K562 (cell line): Measurements from ENCODE around the gene DGLUCY. TPM values are rescaled to one million over a fixed set of nuclear protein-coding genes. Genes with fewer than 3 reads are reported as not detected.

ENCODE experiments used
- ATAC-seq: fragments of 200-7000 bp; cut with Tn5 transposase; 3 replicates; pipeline ENCODE4 v1.9.1; 2020; ENCODE audit warnings: moderate library complexity
- BruUV-seq: library from RNA; stranded (reverse); fragments of 400-500 nt; replicated peaks from 2 replicates; lab custom pipeline; 2021; lab: Mats Ljungman, UMichigan
- CTCF ChIA-PET: fragments of 300-600 bp; formaldehyde crosslinking; extraction: SDS; loops from one replicate; lab custom pipeline; 2021; ENCODE audit warnings: low intra/inter-chr PET ratio; lab: Yijun Ruan, JAX
- POLR2A ChIA-PET: fragments of 300-600, 350-650 bp; sonication (Branson Sonifier 250); formaldehyde crosslinking; extraction: SDS; loops from one replicate; lab custom pipeline; 2021; ENCODE audit warnings: antibody characterized with exemption, inconsistent platforms; lab: Yijun Ruan, JAX
- DNase-seq, 4 experiments: peaks; one replicate each; pipeline versions ENCODE4 v3.0.0 to v3.0.0-alpha.2; 2011 to 2018; ENCODE audit warnings: low spot score in 3 of 4, mixed read lengths in 3 of 4; ENCODE audit errors: extremely low read depth in 1 of 4
- FAIRE-seq: peaks from 2 replicates; lab custom pipeline; 2011; peaks lifted over from hg19 to GRCh38; lab: Jason Lieb, UNC
- H2AFZ ChIP-seq: 2 replicates; pipeline ENCODE4 v1.6.0; 2011; ENCODE audit warnings: low read depth, low read length, control low read depth, inconsistent platforms
- H3K27ac ChIP-seq: fragments of 200-600 bp; 3 replicates; pipeline ENCODE4 v1.8.0; 2011; ENCODE audit warnings: low read depth, mild to moderate bottlenecking, control low read depth, inconsistent platforms, low read length, moderate library complexity, mixed read lengths; ENCODE audit errors: extremely low read depth
- H3K27me3 ChIP-seq, 2 experiments: fragments of 300-600 bp in 1 of 2; 2 replicates in 1 of 2; 3 replicates in 1 of 2; pipeline versions ENCODE4 v1.6.0 to v1.8.0; 2011; ENCODE audit warnings: inconsistent platforms in 2 of 2, low read length in 2 of 2, mild to moderate bottlenecking in 1 of 2, mixed read lengths in 1 of 2, moderate library complexity in 1 of 2; ENCODE audit not compliant: control insufficient read depth in 2 of 2, insufficient read depth in 2 of 2
- H3K36me3 ChIP-seq: fragments of 300-600 bp; 3 replicates; pipeline ENCODE4 v1.8.0; 2011; ENCODE audit warnings: mild to moderate bottlenecking, low read length, inconsistent platforms; ENCODE audit not compliant: control insufficient read depth, insufficient read depth
- H3K4me1 ChIP-seq, 2 experiments: fragments of 200-600 bp in 1 of 2; replicated peaks in 1 of 2; 2 replicates in 1 of 2; 3 replicates in 1 of 2; pipeline versions ENCODE4 v1.5.1 to v1.8.0; 2011; ENCODE audit warnings: inconsistent platforms in 2 of 2, low read length in 2 of 2, mild to moderate bottlenecking in 1 of 2, mixed read lengths in 1 of 2, moderate library complexity in 1 of 2; ENCODE audit not compliant: control insufficient read depth in 2 of 2, insufficient read depth in 2 of 2
- H3K4me2 ChIP-seq: 2 replicates; pipeline ENCODE4 v1.6.1; 2011; ENCODE audit warnings: low read length, control low read depth, inconsistent platforms, mixed read lengths; ENCODE audit not compliant: insufficient read depth
- H3K4me3 ChIP-seq: fragments of 200-600 bp; sonication (generic), shearing (Covaris generic); 2 replicates; pipeline ENCODE4 v1.5.1; 2016; ENCODE audit warnings: control low read depth, inconsistent platforms
- H3K79me2 ChIP-seq: fragments of 200-600 bp; 3 replicates; pipeline ENCODE4 v1.8.0; 2011; ENCODE audit warnings: low read length, inconsistent platforms; ENCODE audit not compliant: control insufficient read depth, insufficient read depth
- H3K9ac ChIP-seq, 2 experiments: 2 replicates each; pipeline versions ENCODE4 v1.6.0 to v1.6.1; 2011; ENCODE audit warnings: low read depth in 2 of 2, low read length in 2 of 2, control low read depth in 1 of 2, inconsistent platforms in 1 of 2, mild to moderate bottlenecking in 1 of 2, mixed read lengths in 1 of 2; ENCODE audit not compliant: insufficient read depth in 1 of 2
- H3K9me1 ChIP-seq: one replicate; pipeline ENCODE4 v1.6.0; 2011; ENCODE audit warnings: inconsistent platforms, mild to moderate bottlenecking, low read length, moderate library complexity; ENCODE audit not compliant: control insufficient read depth, insufficient read depth
- H3K9me3 ChIP-seq: replicated peaks from 2 replicates; pipeline ENCODE4 v1.5.1; 2011; ENCODE audit warnings: low read depth, low read length, inconsistent platforms; ENCODE audit not compliant: control insufficient read depth, insufficient read depth
- H4K20me1 ChIP-seq: replicated peaks from 2 replicates; pipeline ENCODE4 v1.6.1; 2011; ENCODE audit warnings: low read length, inconsistent platforms, mixed read lengths; ENCODE audit not compliant: control insufficient read depth, insufficient read depth
- NONO ChIP-seq, 2 experiments: fragments of 200-400 bp in 1 of 2; fragments of 450-650 bp in 1 of 2; formaldehyde crosslinking in 1 of 2; IDR thresholded peaks; 2 replicates each; pipeline ENCODE4 v1.6.1; 2017; ENCODE audit warnings: low read depth in 2 of 2, mild to moderate bottlenecking in 2 of 2, moderate library complexity in 2 of 2, low read length in 1 of 2
- NUFIP1 ChIP-seq: fragments of 450-650 bp; IDR thresholded peaks from 2 replicates; pipeline ENCODE4 v1.6.1; 2018; ENCODE audit not compliant: partially characterized antibody
- ZNF124 ChIP-seq: sonication (generic); formaldehyde crosslinking; IDR thresholded peaks from 2 replicates; pipeline ENCODE4 v1.8.1; 2022; ENCODE audit warnings: missing genetic modification reagents
- ZNF253 ChIP-seq: fragments of 250-450 bp; sonication (Bioruptor Pico); conservative IDR thresholded peaks from 2 replicates; pipeline ENCODE4 v1.6.1; 2021; ENCODE audit warnings: mild to moderate bottlenecking
- WGBS: fragments of 100-300 bp; shearing (Covaris generic); methylation state at CpG from one replicate; pipeline ENCODE4 v1.1.6; 2016; ENCODE audit warnings: low coverage, mixed read lengths; ENCODE audit not compliant: insufficient coverage; ENCODE audit errors: missing lambda C conversion rate; 5-methylcytosine and 5-hydroxymethylcytosine counted together
- in situ Hi-C: fragments of 300-500 bp; cut with MboI; formaldehyde crosslinking; loops from 4 replicates; pipeline ENCODE4 v1.15.0; 2018; ENCODE audit warnings: inconsistent platforms, mixed read lengths
- intact Hi-C: fragments of 100-400 bp; cut with micrococcal nuclease; formaldehyde crosslinking; loops from 2 replicates; pipeline ENCODE4 v1.14.2; 2022
- polyA plus RNA-seq, 8 experiments: library from polyadenylated mRNA; depleted of rRNA in 4 of 8; stranded (reverse) in 5 of 8; unstranded in 3 of 8; fragments of >200 nt; fragmentation: Nextera tagmentation in 2 of 8; fragmentation: Illumina TruSeq in 1 of 8; extraction: Ambion mirVana in 2 of 8; extraction: Trizol in 1 of 8; gene quantifications; 2 replicates each; pipeline versions ENCODE4 v1.2.1 to v1.2.3, GENCODE V29; 2011 to 2014; ENCODE audit warnings: inconsistent platforms in 1 of 8, missing spikeins in 1 of 8
- total RNA-seq, 7 experiments: library from RNA; depleted of rRNA in 6 of 7; stranded (reverse); fragments of >200 nt in 6 of 7; fragmentation: Illumina TruSeq in 2 of 7; extraction: Trizol in 2 of 7; gene quantifications; 2 replicates each; pipeline versions ENCODE4 v1.2.1 to v1.2.3, GENCODE V29; 2011 to 2021; ENCODE audit warnings: low replicate concordance in 1 of 7
- TF ChIP-seq, protein P1 (sequence below): IDR thresholded peaks from 2 replicates; pipeline ENCODE4 v1.6.1; 2012; ENCODE audit warnings: low read depth, low read length, improper control_type of control experiment, borderline replicate concordance

DGLUCY gene
- total and polyA plus RNA-seq, 9 of the 15 experiments (the other 6 are each of a cell fraction or from before 2014, with no cell fraction given): 9.9 to 28.4 (median 21.0) TPM

DNA sequence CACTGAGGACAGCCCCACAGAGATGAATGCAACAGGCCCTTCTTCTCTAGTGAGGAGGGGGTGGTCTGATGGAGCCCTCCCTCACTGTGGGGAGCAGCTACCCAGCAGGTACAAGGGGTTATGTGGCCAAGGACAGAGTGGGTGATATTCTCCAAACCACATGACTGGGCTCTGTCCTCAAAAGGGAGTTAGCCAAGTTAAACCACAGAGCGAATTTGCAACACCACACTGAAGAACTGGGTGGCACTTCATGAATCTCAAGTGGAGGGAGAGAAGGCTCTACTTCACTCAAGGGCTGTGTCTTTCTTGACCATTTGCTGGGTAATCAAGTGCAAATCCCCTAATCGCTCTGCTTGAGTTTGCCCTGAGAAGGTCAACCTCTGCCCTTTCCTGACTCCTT is 118.2 kb downstream of the DGLUCY start:
- H3K27ac ChIP-seq: no peak overlapping the region
- ChIA-PET CTCF (no interaction called here), POLR2A (no interaction called here)
- no peak overlapping the region for H2AFZ ChIP-seq
- H3K4me1 ChIP-seq: peaks cover 8 to 18% of the 10 kb centered on the region in 2 experiments
- no peaks in the 10 kb centered on the region for H3K27me3 ChIP-seq
- no peaks in the 10 kb centered on the region for H3K79me2 ChIP-seq
- no peak overlapping the region for H3K4me2 ChIP-seq
- H3K9me3 ChIP-seq: no peaks in the 10 kb centered on the region
- H3K4me3 ChIP-seq: no peak overlapping the region
- H4K20me1 ChIP-seq: no peaks in the 10 kb centered on the region
- no peaks in the 10 kb centered on the region for H3K9me1 ChIP-seq
- DNase-seq (no peak), ATAC-seq (no peak), FAIRE-seq (no peak)
- H3K36me3 ChIP-seq: no peaks in the 10 kb centered on the region
- no TSS peak for BruUV-seq
- WGBS: 63% methylated on average over 2 of the region's 2 CpGs
- intact Hi-C loops (no loop called here), in situ Hi-C loops (no loop called here)
- no peak for TF ChIP-seq NONO (IDR thresholded peaks at IDR 0.05; ENCODE audit: low read depth in 2 of 2, low read length in 1 of 2)
- no peak for TF ChIP-seq NUFIP1
- TF ChIP-seq ZNF253 (CRISPR knock-in tag): no peak
- TF ChIP-seq ZNF124: no peak
- H3K9ac ChIP-seq: no peak overlapping the region

DNA sequence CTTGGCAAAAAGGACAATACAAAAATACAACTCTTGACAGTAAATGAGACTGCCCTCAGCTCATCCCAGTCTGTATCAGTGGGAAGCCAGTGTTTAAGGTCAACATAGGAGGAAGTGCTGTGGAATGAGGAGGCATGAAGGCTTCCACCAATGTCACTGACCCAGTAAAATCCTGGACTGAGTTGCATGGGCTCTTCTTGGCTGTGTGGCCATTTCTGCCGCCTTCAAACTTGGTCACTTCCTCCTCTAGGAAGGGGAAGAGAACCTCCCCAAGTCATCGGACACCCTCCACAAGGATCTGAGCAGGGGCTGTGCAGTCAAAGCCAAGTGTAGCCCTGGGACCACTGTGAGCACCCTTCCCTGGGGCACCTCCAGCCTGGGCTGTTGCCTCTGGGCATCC is 118.7 kb downstream of the DGLUCY start:
- CTCF ChIA-PET: no interaction called here
- DNase-seq: no peak
- FAIRE-seq: no peak

More for the DNA sequence above, 118.7 kb downstream of the DGLUCY start:
- in situ Hi-C loops: no loop called here
- Histone ChIP-seq H3K27ac (no peak overlapping the region), H4K20me1 (no peaks in the 10 kb centered on the region), H3K36me3 (no peaks in the 10 kb centered on the region), H3K4me2 (no peak overlapping the region), H2AFZ (no peak overlapping the region), H3K27me3 (no peaks in the 10 kb centered on the region), H3K79me2 (no peaks in the 10 kb centered on the region), H3K9ac (no peak overlapping the region), H3K4me1 (peaks cover 8 to 12% of the 10 kb centered on the region in 2 experiments), H3K9me1 (no peaks in the 10 kb centered on the region), H3K9me3 (no peaks in the 10 kb centered on the region), H3K4me3 (no peak overlapping the region)
- intact Hi-C loops: no loop called here
- no peak for ATAC-seq
- POLR2A ChIA-PET: no interaction called here
- no TSS peak for BruUV-seq
- 36% methylated on average over 2 of the region's 2 CpGs for WGBS
- TF ChIP-seq, protein P1, sequence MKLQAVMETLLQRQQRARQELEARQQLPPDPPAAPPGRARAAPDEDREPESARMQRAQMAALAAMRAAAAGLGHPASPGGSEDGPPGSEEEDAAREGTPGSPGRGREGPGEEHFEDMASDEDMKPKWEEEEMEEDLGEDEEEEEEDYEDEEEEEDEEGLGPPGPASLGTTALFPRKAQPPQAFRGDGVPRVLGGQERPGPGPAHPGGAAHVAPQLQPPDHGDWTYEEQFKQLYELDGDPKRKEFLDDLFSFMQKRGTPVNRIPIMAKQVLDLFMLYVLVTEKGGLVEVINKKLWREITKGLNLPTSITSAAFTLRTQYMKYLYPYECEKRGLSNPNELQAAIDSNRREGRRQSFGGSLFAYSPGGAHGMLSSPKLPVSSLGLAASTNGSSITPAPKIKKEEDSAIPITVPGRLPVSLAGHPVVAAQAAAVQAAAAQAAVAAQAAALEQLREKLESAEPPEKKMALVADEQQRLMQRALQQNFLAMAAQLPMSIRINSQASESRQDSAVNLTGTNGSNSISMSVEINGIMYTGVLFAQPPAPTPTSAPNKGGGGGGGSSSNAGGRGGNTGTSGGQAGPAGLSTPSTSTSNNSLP: no peak
